HCT116 (cell line): ENCODE results near the gene NELL1. TPM values are rescaled to one million over a fixed set of nuclear protein-coding genes. Genes with fewer than 3 reads are reported as not detected.

ENCODE experiments used
- ATAC-seq: fragments of 200-7000 bp; cut with Tn5 transposase; 2 replicates; pipeline ENCODE4 v1.9.1; 2020; ENCODE audit warnings: mild to moderate bottlenecking, moderate library complexity
- BruUV-seq: library from RNA; stranded (reverse); fragments of 400-500 nt; replicated peaks from 2 replicates; lab custom pipeline; 2021; lab: Mats Ljungman, UMichigan
- CTCF ChIA-PET: fragments of 300-600 bp; sonication (Branson Sonifier 250); formaldehyde crosslinking; loops from one replicate; lab custom pipeline; 2021; ENCODE audit warnings: antibody characterized with exemption; lab: Charles Lee
- POLR2A ChIA-PET: fragments of 300-600, 350-600 bp; sonication (Branson Sonifier 250); formaldehyde crosslinking; loops from one replicate; lab custom pipeline; 2021; ENCODE audit warnings: antibody characterized with exemption; lab: Charles Lee
- RAD21 ChIA-PET, 2 experiments: fragments of 300-600 bp; sonication (Branson Sonifier 250); formaldehyde crosslinking; loops; one replicate each; lab custom pipeline; 2023; ENCODE audit warnings: low total read pairs in 2 of 2; ENCODE audit not compliant: uncharacterized antibody in 2 of 2, unreplicated experiment in 2 of 2, low non-redundant PET in 1 of 2; lab: Charles Lee
- DNase-seq: peaks from one replicate; pipeline ENCODE4 v3.0.0-alpha.2; 2010; ENCODE audit warnings: low read depth, low spot score
- H2AFZ ChIP-seq: fragments of 200-600 bp; shearing (Covaris generic), sonication (generic); 2 replicates; pipeline ENCODE4 v1.6.1; 2017; ENCODE audit warnings: low read depth, mixed run types, mixed read lengths, antibody characterized with exemption, low read length; ENCODE audit not compliant: poor library complexity, severe bottlenecking
- H3K27ac ChIP-seq: 2 replicates; pipeline ENCODE4 v1.5.1; 2012; ENCODE audit warnings: low read depth, low read length
- H3K27me3 ChIP-seq: fragments of 200-600 bp; sonication (generic); 2 replicates; pipeline ENCODE4 v1.6.1; 2016; ENCODE audit warnings: mixed run types, low read length, mixed read lengths; ENCODE audit not compliant: insufficient read depth
- H3K36me3 ChIP-seq, 2 experiments: fragments of 200-500 bp in 1 of 2; fragments of 200-600 bp in 1 of 2; sonication (Bioruptor generic) in 1 of 2; sonication (generic) in 1 of 2; 2 replicates each; pipeline versions ENCODE4 v1.5.1 to v1.6.1; 2014 to 2016; ENCODE audit warnings: low read length in 2 of 2, inconsistent platforms in 1 of 2, mixed read lengths in 1 of 2, mixed run types in 1 of 2; ENCODE audit not compliant: insufficient read depth in 2 of 2, control insufficient read depth in 1 of 2
- H3K4me1 ChIP-seq, 2 experiments: fragments of 200-600 bp in 1 of 2; sonication (generic) in 1 of 2; 2 replicates each; pipeline versions ENCODE4 v1.5.1 to v1.6.1; 2012 to 2017; ENCODE audit warnings: low read length in 2 of 2, inconsistent platforms in 1 of 2, mild to moderate bottlenecking in 1 of 2, mixed read lengths in 1 of 2, mixed run types in 1 of 2, moderate library complexity in 1 of 2; ENCODE audit not compliant: insufficient read depth in 2 of 2, control insufficient read depth in 1 of 2
- H3K4me2 ChIP-seq: fragments of 200-600 bp; sonication (generic); 2 replicates; pipeline ENCODE4 v1.6.1; 2017; ENCODE audit warnings: mixed run types, low read length, mixed read lengths
- H3K4me3 ChIP-seq, 2 experiments: fragments of 200-600 bp in 1 of 2; sonication (generic) in 1 of 2; replicated peaks in 1 of 2; 2 replicates each; pipeline ENCODE4 v1.5.1; 2011 to 2016; ENCODE audit warnings: low read length in 2 of 2, control low read depth in 1 of 2, low read depth in 1 of 2, mild to moderate bottlenecking in 1 of 2, mixed read lengths in 1 of 2, mixed run types in 1 of 2
- H3K79me2 ChIP-seq: fragments of 200-600 bp; sonication (generic); 2 replicates; pipeline ENCODE4 v1.6.1; 2017; ENCODE audit warnings: mild to moderate bottlenecking, mixed run types, low read length, moderate library complexity, mixed read lengths; ENCODE audit not compliant: insufficient read depth
- H3K9ac ChIP-seq: fragments of 200-600 bp; sonication (generic); 2 replicates; pipeline ENCODE4 v1.6.1; 2016; ENCODE audit warnings: low read length, mixed read lengths
- H3K9me2 ChIP-seq: fragments of 200-600 bp; sonication (generic), shearing (Covaris generic); 2 replicates; pipeline ENCODE4 v1.6.1; 2017; ENCODE audit warnings: mixed run types, mild to moderate bottlenecking, moderate library complexity; ENCODE audit not compliant: insufficient read depth
- H3K9me3 ChIP-seq, 2 experiments: fragments of 200-500 bp in 1 of 2; fragments of 200-600 bp in 1 of 2; sonication (Bioruptor generic) in 1 of 2; sonication (generic) in 1 of 2; 2 replicates each; pipeline ENCODE4 v1.6.1; 2014 to 2017; ENCODE audit warnings: low read length in 2 of 2, mixed read lengths in 2 of 2, inconsistent platforms in 1 of 2, low read depth in 1 of 2, mild to moderate bottlenecking in 1 of 2, mixed run types in 1 of 2, moderate library complexity in 1 of 2; ENCODE audit not compliant: control insufficient read depth in 1 of 2, insufficient read depth in 1 of 2
- H4K20me1 ChIP-seq: fragments of 200-600 bp; sonication (generic), shearing (Covaris generic); 2 replicates; pipeline ENCODE4 v1.6.1; 2017; ENCODE audit warnings: mixed run types, mild to moderate bottlenecking, moderate library complexity; ENCODE audit not compliant: insufficient read depth
- ATF3 ChIP-seq: IDR thresholded peaks from 2 replicates; pipeline ENCODE4 v1.6.1; 2012
- CBX3 ChIP-seq: IDR thresholded peaks from 2 replicates; pipeline ENCODE4 v1.6.1; 2012; ENCODE audit warnings: low read depth
- CTCF ChIP-seq, 3 experiments: fragments of 200-600 bp in 1 of 3; sonication (generic) in 1 of 3; IDR thresholded peaks in 2 of 3; conservative IDR thresholded peaks in 1 of 3; 2 replicates each; pipeline ENCODE4 v1.5.1; 2012 to 2017; ENCODE audit warnings: low read depth in 2 of 3, low read length in 2 of 3, antibody characterized with exemption in 1 of 3, borderline replicate concordance in 1 of 3, control low read depth in 1 of 3, mild to moderate bottlenecking in 1 of 3, mixed read lengths in 1 of 3, mixed run types in 1 of 3, moderate library complexity in 1 of 3; ENCODE audit not compliant: insufficient read depth in 1 of 3
- EGR1 ChIP-seq: IDR thresholded peaks from 2 replicates; pipeline ENCODE4 v1.6.1; 2012; ENCODE audit warnings: low read depth
- ELF1 ChIP-seq: IDR thresholded peaks from 2 replicates; pipeline ENCODE4 v1.6.1; 2012; ENCODE audit warnings: low read depth, borderline replicate concordance
- EZH2 ChIP-seq: fragments of 200-600 bp; sonication (generic); IDR thresholded peaks from 2 replicates; pipeline ENCODE4 v1.6.1; 2017; ENCODE audit warnings: antibody characterized with exemption, mixed run types
- EZH2phosphoT487 ChIP-seq: fragments of 200-600 bp; IDR thresholded peaks from 2 replicates; pipeline ENCODE4 v1.6.1; 2018; ENCODE audit warnings: antibody characterized with exemption, borderline replicate concordance
- FOSL1 ChIP-seq: IDR thresholded peaks from 2 replicates; pipeline ENCODE4 v1.6.1; 2012; ENCODE audit warnings: low read depth
- POLR2A ChIP-seq: IDR thresholded peaks from 2 replicates; pipeline ENCODE4 v1.7.0; 2011; ENCODE audit warnings: borderline replicate concordance; ENCODE audit not compliant: insufficient read depth, insufficient read length; ENCODE audit errors: extremely low read depth
- SIN3A ChIP-seq: IDR thresholded peaks from 2 replicates; pipeline ENCODE4 v1.6.1; 2012; ENCODE audit warnings: low read depth
- TCF7L2 ChIP-seq: IDR thresholded peaks from 2 replicates; pipeline ENCODE4 v1.7.0; 2011; ENCODE audit warnings: borderline replicate concordance, inconsistent platforms; ENCODE audit not compliant: insufficient read depth, insufficient read length; ENCODE audit errors: extremely low read depth
- YY1 ChIP-seq: IDR thresholded peaks from 2 replicates; pipeline ENCODE4 v1.6.1; 2011; ENCODE audit warnings: low read length, low read depth, moderate library complexity, mild to moderate bottlenecking; ENCODE audit not compliant: insufficient replicate concordance; ENCODE audit errors: extremely low read depth
- ZBTB33 ChIP-seq: IDR thresholded peaks from 2 replicates; pipeline ENCODE4 v1.6.1; 2011; ENCODE audit warnings: mild to moderate bottlenecking, low read length, moderate library complexity; ENCODE audit not compliant: insufficient replicate concordance; ENCODE audit errors: extremely low read depth
- ZFX ChIP-seq: fragments of 450-650 bp; IDR thresholded peaks from 2 replicates; pipeline ENCODE4 v1.6.1; 2017
- intact Hi-C: fragments of 100-400 bp; cut with micrococcal nuclease; formaldehyde crosslinking; loops from 2 replicates; pipeline ENCODE4 v1.10.0; 2022
- total RNA-seq: library from RNA; stranded (reverse); gene quantifications from one replicate; pipeline ENCODE4 v1.2.1, GENCODE V29; 2021; ENCODE audit not compliant: unreplicated experiment

NELL1 gene
- total RNA-seq, 1 experiment from 2014 or later = not detected

GRCh38 chr11:21007297-21007696 is 337.9 kb downstream of the NELL1 start:
- no peaks in the 10 kb centered on the region for H4K20me1 ChIP-seq
- no peaks in the 10 kb centered on the region for H3K4me1 ChIP-seq
- RAD21 ChIA-PET = no interaction called here
- DNase-seq = no peak
- no peaks in the 10 kb centered on the region for H3K27me3 ChIP-seq
- TF ChIP-seq ZBTB33 (no peak), EGR1 (no peak), ZFX (no peak), ELF1 (no peak), POLR2A (no peak), CBX3 (no peak)
- TF ChIP-seq, all 23 proteins: peak for 0
- H3K36me3 ChIP-seq = no peaks in the 10 kb centered on the region
- no peak for ATAC-seq
- H3K4me3 ChIP-seq = no peak overlapping the region
- no peak overlapping the region for H3K27ac ChIP-seq
- no peak overlapping the region for H3K4me2 ChIP-seq
- intact Hi-C loops = no loop called here
- no peaks in the 10 kb centered on the region for H3K9me2 ChIP-seq
- H3K9me3 ChIP-seq = peaks cover 5 to 27% of the 10 kb centered on the region in 2 experiments; a peak in 2 of 4 replicates
- H2AFZ ChIP-seq = no peak overlapping the region
- CTCF ChIA-PET = no interaction called here
- no TSS peak for BruUV-seq
- H3K9ac ChIP-seq = no peak overlapping the region
- H3K79me2 ChIP-seq = no peaks in the 10 kb centered on the region
- POLR2A ChIA-PET = no interaction called here

GRCh38 chr11:21018248-21018647 is 348.9 kb downstream of the NELL1 start:
- BruUV-seq = no TSS peak
- H3K79me2 ChIP-seq = no peaks in the 10 kb centered on the region
- no peak for TF ChIP-seq YY1
- no peak for TF ChIP-seq TCF7L2
- no peak for TF ChIP-seq ZBTB33
- TF ChIP-seq EZH2 = no peak
- no peak for TF ChIP-seq CTCF (IDR thresholded peaks at IDR 0.05 in 2 of 3, conservative IDR thresholded peaks at IDR 0.05 in 1 of 3; ENCODE audit: borderline replicate concordance in 1 of 3, insufficient read depth in 1 of 3, low read depth in 2 of 3, low read length in 2 of 3)
- TF ChIP-seq ATF3 = no peak
- no peak for TF ChIP-seq EZH2phosphoT487
- no peak for TF ChIP-seq EGR1
- TF ChIP-seq POLR2A = no peak
- no peak for TF ChIP-seq FOSL1
- TF ChIP-seq ELF1 = no peak
- TF ChIP-seq SIN3A = no peak

More at GRCh38 chr11:21018248-21018647, 348.9 kb downstream of the NELL1 start:
- no peak overlapping the region for H3K4me2 ChIP-seq
- H3K4me3 ChIP-seq = no peak overlapping the region
- no peak overlapping the region for H2AFZ ChIP-seq
- intact Hi-C loops = no loop called here
- ATAC-seq (no peak), DNase-seq (no peak)
- H3K9me3 ChIP-seq = peaks cover 10 to 34% of the 10 kb centered on the region in 2 experiments; a peak in 2 of 4 replicates
- H4K20me1 ChIP-seq = no peaks in the 10 kb centered on the region
- no peaks in the 10 kb centered on the region for H3K4me1 ChIP-seq
- CTCF ChIA-PET = no interaction called here
- POLR2A ChIA-PET = no interaction called here
- RAD21 ChIA-PET = no interaction called here
- no peaks in the 10 kb centered on the region for H3K27me3 ChIP-seq
- H3K36me3 ChIP-seq = no peaks in the 10 kb centered on the region
- no peak overlapping the region for H3K27ac ChIP-seq
- no peaks in the 10 kb centered on the region for H3K9me2 ChIP-seq
- no peak overlapping the region for H3K9ac ChIP-seq
